ENCODE data around the gene SIPA1L3. TPM values are rescaled to one million over a fixed set of nuclear protein-coding genes. Genes with fewer than 3 reads are reported as not detected.

SIPA1L3 gene
- total and polyA plus RNA-seq, 9 of the 15 experiments (the other 6 are each of a cell fraction or from before 2014, with no cell fraction given) = 0.01 to 6.1 (median 2.5) TPM

DNA sequence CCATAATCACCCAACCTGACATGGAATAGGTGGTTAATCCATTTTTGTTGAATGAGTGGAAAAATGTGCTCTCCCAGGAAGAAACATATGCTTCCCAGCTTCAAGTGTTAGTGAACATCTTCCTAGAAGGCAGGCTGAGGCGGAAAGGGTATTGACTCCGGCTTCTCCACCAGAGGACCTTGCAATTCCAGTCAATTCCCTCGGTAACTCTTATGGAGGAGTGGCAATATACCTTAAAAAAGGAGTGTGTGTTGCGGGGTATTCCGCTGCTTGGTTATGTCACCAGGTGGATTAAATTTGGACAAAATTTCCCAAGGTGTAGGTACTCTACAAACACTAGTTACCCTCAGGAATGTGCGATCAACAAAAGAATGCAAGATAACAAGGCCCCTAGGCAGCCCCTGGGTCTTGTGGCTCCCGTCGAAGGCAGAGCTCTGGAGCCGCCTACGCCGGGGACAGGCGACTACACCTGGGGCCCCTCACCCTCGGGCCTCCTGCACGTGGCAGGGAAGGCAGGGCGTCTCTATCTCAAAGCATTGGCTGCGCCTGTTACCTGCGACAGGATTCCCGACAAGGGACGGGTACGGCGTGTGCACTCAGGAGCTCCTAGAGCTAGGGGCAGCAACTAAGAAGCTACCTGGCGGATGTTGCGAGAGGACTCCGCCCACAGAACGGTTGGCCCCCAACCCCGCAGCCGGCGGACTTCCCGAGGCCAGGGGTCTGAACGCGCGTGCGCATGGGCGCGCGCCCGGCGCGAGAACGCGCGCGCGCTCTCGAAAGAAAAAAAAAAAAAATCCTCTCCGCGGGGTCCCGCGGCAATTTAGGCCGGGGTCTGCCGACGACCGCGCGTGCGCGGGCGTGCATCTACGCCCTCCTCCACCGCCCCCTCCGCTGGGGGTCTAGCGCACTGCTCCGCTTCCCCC is 801 bp upstream of the SIPA1L3 start, which contains the start of gene WDR87 (continued):
- TF ChIP-seq, protein P1, sequence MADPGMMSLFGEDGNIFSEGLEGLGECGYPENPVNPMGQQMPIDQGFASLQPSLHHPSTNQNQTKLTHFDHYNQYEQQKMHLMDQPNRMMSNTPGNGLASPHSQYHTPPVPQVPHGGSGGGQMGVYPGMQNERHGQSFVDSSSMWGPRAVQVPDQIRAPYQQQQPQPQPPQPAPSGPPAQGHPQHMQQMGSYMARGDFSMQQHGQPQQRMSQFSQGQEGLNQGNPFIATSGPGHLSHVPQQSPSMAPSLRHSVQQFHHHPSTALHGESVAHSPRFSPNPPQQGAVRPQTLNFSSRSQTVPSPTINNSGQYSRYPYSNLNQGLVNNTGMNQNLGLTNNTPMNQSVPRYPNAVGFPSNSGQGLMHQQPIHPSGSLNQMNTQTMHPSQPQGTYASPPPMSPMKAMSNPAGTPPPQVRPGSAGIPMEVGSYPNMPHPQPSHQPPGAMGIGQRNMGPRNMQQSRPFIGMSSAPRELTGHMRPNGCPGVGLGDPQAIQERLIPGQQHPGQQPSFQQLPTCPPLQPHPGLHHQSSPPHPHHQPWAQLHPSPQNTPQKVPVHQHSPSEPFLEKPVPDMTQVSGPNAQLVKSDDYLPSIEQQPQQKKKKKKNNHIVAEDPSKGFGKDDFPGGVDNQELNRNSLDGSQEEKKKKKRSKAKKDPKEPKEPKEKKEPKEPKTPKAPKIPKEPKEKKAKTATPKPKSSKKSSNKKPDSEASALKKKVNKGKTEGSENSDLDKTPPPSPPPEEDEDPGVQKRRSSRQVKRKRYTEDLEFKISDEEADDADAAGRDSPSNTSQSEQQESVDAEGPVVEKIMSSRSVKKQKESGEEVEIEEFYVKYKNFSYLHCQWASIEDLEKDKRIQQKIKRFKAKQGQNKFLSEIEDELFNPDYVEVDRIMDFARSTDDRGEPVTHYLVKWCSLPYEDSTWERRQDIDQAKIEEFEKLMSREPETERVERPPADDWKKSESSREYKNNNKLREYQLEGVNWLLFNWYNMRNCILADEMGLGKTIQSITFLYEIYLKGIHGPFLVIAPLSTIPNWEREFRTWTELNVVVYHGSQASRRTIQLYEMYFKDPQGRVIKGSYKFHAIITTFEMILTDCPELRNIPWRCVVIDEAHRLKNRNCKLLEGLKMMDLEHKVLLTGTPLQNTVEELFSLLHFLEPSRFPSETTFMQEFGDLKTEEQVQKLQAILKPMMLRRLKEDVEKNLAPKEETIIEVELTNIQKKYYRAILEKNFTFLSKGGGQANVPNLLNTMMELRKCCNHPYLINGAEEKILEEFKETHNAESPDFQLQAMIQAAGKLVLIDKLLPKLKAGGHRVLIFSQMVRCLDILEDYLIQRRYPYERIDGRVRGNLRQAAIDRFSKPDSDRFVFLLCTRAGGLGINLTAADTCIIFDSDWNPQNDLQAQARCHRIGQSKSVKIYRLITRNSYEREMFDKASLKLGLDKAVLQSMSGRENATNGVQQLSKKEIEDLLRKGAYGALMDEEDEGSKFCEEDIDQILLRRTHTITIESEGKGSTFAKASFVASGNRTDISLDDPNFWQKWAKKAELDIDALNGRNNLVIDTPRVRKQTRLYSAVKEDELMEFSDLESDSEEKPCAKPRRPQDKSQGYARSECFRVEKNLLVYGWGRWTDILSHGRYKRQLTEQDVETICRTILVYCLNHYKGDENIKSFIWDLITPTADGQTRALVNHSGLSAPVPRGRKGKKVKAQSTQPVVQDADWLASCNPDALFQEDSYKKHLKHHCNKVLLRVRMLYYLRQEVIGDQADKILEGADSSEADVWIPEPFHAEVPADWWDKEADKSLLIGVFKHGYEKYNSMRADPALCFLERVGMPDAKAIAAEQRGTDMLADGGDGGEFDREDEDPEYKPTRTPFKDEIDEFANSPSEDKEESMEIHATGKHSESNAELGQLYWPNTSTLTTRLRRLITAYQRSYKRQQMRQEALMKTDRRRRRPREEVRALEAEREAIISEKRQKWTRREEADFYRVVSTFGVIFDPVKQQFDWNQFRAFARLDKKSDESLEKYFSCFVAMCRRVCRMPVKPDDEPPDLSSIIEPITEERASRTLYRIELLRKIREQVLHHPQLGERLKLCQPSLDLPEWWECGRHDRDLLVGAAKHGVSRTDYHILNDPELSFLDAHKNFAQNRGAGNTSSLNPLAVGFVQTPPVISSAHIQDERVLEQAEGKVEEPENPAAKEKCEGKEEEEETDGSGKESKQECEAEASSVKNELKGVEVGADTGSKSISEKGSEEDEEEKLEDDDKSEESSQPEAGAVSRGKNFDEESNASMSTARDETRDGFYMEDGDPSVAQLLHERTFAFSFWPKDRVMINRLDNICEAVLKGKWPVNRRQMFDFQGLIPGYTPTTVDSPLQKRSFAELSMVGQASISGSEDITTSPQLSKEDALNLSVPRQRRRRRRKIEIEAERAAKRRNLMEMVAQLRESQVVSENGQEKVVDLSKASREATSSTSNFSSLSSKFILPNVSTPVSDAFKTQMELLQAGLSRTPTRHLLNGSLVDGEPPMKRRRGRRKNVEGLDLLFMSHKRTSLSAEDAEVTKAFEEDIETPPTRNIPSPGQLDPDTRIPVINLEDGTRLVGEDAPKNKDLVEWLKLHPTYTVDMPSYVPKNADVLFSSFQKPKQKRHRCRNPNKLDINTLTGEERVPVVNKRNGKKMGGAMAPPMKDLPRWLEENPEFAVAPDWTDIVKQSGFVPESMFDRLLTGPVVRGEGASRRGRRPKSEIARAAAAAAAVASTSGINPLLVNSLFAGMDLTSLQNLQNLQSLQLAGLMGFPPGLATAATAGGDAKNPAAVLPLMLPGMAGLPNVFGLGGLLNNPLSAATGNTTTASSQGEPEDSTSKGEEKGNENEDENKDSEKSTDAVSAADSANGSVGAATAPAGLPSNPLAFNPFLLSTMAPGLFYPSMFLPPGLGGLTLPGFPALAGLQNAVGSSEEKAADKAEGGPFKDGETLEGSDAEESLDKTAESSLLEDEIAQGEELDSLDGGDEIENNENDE (IDR thresholded peaks at IDR 0.05; ENCODE audit: low read depth, low read length) = no peak
- TF ChIP-seq POLR2G (IDR thresholded peaks at IDR 0.05; ENCODE audit: low read depth, low read length) = no peak
- TF ChIP-seq TOE1 (IDR thresholded peaks at IDR 0.05; ENCODE audit: borderline replicate concordance) = no peak
- TF ChIP-seq TOE1 (CRISPR knock-in tag; IDR thresholded peaks at IDR 0.05; ENCODE audit: borderline replicate concordance, low read depth) = no peak
- no peak for TF ChIP-seq ZNF232 (CRISPR knock-in tag; IDR thresholded peaks at IDR 0.05)
- TF ChIP-seq, protein P2, sequence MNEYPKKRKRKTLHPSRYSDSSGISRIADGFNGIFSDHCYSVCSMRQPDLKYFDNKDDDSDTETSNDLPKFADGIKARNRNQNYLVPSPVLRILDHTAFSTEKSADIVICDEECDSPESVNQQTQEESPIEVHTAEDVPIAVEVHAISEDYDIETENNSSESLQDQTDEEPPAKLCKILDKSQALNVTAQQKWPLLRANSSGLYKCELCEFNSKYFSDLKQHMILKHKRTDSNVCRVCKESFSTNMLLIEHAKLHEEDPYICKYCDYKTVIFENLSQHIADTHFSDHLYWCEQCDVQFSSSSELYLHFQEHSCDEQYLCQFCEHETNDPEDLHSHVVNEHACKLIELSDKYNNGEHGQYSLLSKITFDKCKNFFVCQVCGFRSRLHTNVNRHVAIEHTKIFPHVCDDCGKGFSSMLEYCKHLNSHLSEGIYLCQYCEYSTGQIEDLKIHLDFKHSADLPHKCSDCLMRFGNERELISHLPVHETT (CRISPR knock-in tag; conservative IDR thresholded peaks at IDR 0.05 in 1 of 2, IDR thresholded peaks at IDR 0.05 in 1 of 2) = no peak

Measured in K562 (cell line).